ENCODE data around the gene MEST. TPM values are rescaled to one million over a fixed set of nuclear protein-coding genes. Genes with fewer than 3 reads are reported as not detected.

The MEST gene
- total and polyA plus RNA-seq, 2 of the 13 experiments (the other 11 are each of a cell fraction or from before 2014, with no cell fraction given), result 49.5 to 54.6 TPM

MicroRNAs encoded within 50 kb of the gene (microRNA counts, 767-probe panel; counts per million panel counts)
- microRNA hsa-miR-335-5p, result not detected

Small RNA genes lying within 50 kb of the gene (microRNA-seq; reads per million reads assigned to microRNA genes)
- 1,058 reads per million, percentile 90 among the genes with 10 or more reads in this experiment for gene MIR335

Small RNA genes lying within 50 kb of the gene (small RNA-seq; reads per million reads assigned to genes)
- gene MIR335 (ENCODE audit: insufficient read depth in 2 of 3, insufficient read length in 3 of 3, low read depth in 2 of 3, low replicate concordance in 1 of 3) (0 reads per million in 3 experiments), gene RF02148 (ENCODE audit: insufficient read depth in 2 of 3, insufficient read length in 3 of 3, low read depth in 2 of 3, low replicate concordance in 1 of 3) (0 reads per million in 3 experiments), gene RF02149 (ENCODE audit: insufficient read depth in 2 of 3, insufficient read length in 3 of 3, low read depth in 2 of 3, low replicate concordance in 1 of 3) (0 reads per million in 3 experiments), gene RF02150 (ENCODE audit: insufficient read depth in 2 of 3, insufficient read length in 3 of 3, low read depth in 2 of 3, low replicate concordance in 1 of 3) (0 reads per million in 3 experiments)

Other genes with a start within 250 kb of the MEST start
- gene CPA2, start 225.2 kb upstream of the MEST start, total RNA-seq (2016; rRNA removed; fragmentation: Illumina TruSeq; extraction: Trizol), result not detected in 2 replicates
- 0.04 TPM in 1 of 2 replicates, not detected in the other for gene CPA2, start 225.2 kb upstream of the MEST start, polyA plus RNA-seq (2011; rRNA removed)
- 0.17 and 0.22 TPM in 2 replicates for gene CPA4, start 198.9 kb upstream of the MEST start, total RNA-seq (2016; rRNA removed; fragmentation: Illumina TruSeq; extraction: Trizol)
- gene CPA4, start 198.9 kb upstream of the MEST start, polyA plus RNA-seq (2011; rRNA removed), result 0.20 and 0.39 TPM in 2 replicates
- not detected in 2 replicates for gene CPA5, start 147.3 kb upstream of the MEST start, total RNA-seq (2016; rRNA removed; fragmentation: Illumina TruSeq; extraction: Trizol)
- gene CPA5, start 147.3 kb upstream of the MEST start, polyA plus RNA-seq (2011; rRNA removed), result 0.30 and 0.48 TPM in 2 replicates
- gene CPA1, start 111.6 kb upstream of the MEST start, total RNA-seq (2016; rRNA removed; fragmentation: Illumina TruSeq; extraction: Trizol), result 0.20 TPM in 1 of 2 replicates, not detected in the other
- 0.57 and 0.58 TPM in 2 replicates for gene CPA1, start 111.6 kb upstream of the MEST start, polyA plus RNA-seq (2011; rRNA removed)
- gene CEP41, start 51.1 kb upstream of the MEST start, total RNA-seq (2016; rRNA removed; fragmentation: Illumina TruSeq; extraction: Trizol), result 8.5 and 8.7 TPM in 2 replicates
- 8.1 and 9.0 TPM in 2 replicates for gene CEP41, start 51.1 kb upstream of the MEST start, polyA plus RNA-seq (2011; rRNA removed)
- gene COPG2, start 176.7 kb downstream of the MEST start, total RNA-seq (2016; rRNA removed; fragmentation: Illumina TruSeq; extraction: Trizol), result 17.7 and 27.7 TPM in 2 replicates
- 12.6 and 14.1 TPM in 2 replicates for gene COPG2, start 176.7 kb downstream of the MEST start, polyA plus RNA-seq (2011; rRNA removed)
- not detected in 2 replicates for gene TSGA13, start 194.5 kb downstream of the MEST start, total RNA-seq (2016; rRNA removed; fragmentation: Illumina TruSeq; extraction: Trizol)
- not detected in 2 replicates for gene TSGA13, start 194.5 kb downstream of the MEST start, polyA plus RNA-seq (2011; rRNA removed)
- not detected in 2 replicates for gene KLF14, start 242.1 kb downstream of the MEST start, total RNA-seq (2016; rRNA removed; fragmentation: Illumina TruSeq; extraction: Trizol)
- gene KLF14, start 242.1 kb downstream of the MEST start, polyA plus RNA-seq (2011; rRNA removed), result not detected in 2 replicates